Measurements from ENCODE around the gene PPM1H.

Gene PPM1H

DNA sequence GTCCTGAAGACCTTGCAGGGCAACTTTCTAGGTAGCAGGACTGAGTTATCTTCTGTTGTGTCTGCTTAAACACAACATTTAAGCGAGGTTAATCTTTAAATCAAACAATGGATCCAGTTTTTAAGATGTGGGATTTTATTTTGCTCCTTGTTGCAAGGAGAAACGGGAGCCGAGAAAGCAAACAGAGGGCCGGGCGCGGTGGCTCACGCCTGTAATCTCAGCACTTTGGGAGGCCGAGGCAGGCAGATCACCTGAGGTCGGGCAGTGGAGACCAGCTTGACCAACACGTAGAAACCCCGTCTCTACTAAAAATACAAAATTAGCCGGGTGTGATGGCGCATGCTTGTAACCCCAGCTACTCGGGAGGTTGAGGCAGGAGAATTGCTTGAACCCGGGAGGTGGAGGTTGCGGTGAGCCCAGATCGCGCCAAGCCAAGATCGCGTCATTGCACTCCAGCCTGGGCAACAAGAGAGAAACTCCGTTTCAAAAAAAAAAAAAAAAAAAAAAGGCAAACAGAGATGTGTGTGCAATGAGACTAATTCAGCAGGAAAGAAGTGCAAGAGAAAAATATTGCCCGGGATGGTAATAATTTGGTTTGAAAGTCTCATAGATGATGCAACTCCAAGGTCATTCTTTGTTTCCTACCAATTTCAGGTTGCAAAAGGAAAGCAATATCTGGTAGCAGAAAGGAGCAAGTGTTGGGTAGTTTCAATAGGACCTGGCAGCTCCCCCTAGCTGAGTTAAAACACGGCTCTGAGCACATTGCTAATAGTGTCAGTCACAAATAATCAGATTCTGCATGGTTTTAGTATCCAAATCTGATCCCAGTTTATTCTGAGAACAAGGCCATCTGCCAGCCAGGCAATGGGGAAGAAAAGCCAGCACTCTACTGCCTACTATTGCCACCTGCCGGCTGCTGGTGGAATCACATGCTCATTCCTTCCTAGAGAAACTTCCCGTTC lies 141.4 kb downstream of the PPM1H start (continued):
- TF ChIP-seq, protein P1, sequence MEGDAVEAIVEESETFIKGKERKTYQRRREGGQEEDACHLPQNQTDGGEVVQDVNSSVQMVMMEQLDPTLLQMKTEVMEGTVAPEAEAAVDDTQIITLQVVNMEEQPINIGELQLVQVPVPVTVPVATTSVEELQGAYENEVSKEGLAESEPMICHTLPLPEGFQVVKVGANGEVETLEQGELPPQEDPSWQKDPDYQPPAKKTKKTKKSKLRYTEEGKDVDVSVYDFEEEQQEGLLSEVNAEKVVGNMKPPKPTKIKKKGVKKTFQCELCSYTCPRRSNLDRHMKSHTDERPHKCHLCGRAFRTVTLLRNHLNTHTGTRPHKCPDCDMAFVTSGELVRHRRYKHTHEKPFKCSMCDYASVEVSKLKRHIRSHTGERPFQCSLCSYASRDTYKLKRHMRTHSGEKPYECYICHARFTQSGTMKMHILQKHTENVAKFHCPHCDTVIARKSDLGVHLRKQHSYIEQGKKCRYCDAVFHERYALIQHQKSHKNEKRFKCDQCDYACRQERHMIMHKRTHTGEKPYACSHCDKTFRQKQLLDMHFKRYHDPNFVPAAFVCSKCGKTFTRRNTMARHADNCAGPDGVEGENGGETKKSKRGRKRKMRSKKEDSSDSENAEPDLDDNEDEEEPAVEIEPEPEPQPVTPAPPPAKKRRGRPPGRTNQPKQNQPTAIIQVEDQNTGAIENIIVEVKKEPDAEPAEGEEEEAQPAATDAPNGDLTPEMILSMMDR (tag by site-specific recombination; IDR thresholded peaks at IDR 0.05): peak; percentile 76
- no peak for TF ChIP-seq SCRT2 (tag by site-specific recombination; IDR thresholded peaks at IDR 0.05)
- TF ChIP-seq ZNF837 (tag by site-specific recombination; IDR thresholded peaks at IDR 0.05): no peak
- TF ChIP-seq, protein P2, sequence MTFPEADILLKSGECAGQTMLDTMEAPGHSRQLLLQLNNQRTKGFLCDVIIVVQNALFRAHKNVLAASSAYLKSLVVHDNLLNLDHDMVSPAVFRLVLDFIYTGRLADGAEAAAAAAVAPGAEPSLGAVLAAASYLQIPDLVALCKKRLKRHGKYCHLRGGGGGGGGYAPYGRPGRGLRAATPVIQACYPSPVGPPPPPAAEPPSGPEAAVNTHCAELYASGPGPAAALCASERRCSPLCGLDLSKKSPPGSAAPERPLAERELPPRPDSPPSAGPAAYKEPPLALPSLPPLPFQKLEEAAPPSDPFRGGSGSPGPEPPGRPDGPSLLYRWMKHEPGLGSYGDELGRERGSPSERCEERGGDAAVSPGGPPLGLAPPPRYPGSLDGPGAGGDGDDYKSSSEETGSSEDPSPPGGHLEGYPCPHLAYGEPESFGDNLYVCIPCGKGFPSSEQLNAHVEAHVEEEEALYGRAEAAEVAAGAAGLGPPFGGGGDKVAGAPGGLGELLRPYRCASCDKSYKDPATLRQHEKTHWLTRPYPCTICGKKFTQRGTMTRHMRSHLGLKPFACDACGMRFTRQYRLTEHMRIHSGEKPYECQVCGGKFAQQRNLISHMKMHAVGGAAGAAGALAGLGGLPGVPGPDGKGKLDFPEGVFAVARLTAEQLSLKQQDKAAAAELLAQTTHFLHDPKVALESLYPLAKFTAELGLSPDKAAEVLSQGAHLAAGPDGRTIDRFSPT (tag by site-specific recombination; IDR thresholded peaks at IDR 0.05): no peak
- TF ChIP-seq ZNF155 (tag by site-specific recombination; IDR thresholded peaks at IDR 0.05): no peak
- TF ChIP-seq WT1 (tag by site-specific recombination; IDR thresholded peaks at IDR 0.05): no peak
- TF ChIP-seq ZBTB21 (tag by site-specific recombination; IDR thresholded peaks at IDR 0.05): no peak

DNA sequence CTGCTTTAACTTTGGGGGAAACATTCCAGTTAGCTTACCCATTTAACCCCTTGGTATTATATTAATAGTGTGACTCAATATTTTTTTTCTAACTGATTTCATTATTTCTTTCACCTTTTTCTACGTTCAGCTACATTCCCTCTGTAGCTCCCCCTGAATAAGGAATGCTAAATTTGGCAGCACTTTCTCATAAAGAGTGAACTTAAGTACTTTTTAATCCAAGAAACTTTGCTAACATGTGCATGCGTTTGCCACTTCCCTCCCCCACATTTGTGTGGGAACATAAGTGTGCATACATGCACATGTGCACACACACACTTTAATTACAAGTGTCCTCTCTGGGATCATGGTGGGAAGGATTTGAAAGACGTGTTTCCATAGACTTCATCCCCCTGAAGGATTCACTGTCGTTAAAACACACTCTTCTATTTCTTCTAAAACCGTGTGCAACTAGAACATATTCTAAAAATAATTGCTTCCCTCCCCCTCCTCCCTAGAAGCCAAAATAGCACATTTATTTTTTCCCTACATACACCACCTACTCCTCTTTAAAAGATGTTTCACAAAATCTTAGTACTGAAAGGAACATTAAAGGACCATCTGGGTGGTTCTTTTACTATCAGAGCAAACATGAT lies 142.6 kb downstream of the PPM1H start:
- H3K27ac ChIP-seq (ENCODE audit: extremely low read depth, low read depth, low read length): no peak overlapping the region
- no peaks in the 10 kb centered on the region for H3K9me3 ChIP-seq (ENCODE audit: control insufficient read depth, insufficient read depth, low read depth, low read length)
- H3K4me3 ChIP-seq (ENCODE audit: low read depth, low read length): no peak overlapping the region
- CTCF ChIA-PET: interaction anchor here (1.0 to 2.5 kb wide), 2 partner anchors 210 to 354 kb away, joined by 9 to 11 read pairs; no protein-coding TSS in a partner anchor
- POLR2A ChIA-PET: no interaction called here
- no peaks in the 10 kb centered on the region for H3K4me1 ChIP-seq (ENCODE audit: control insufficient read depth, insufficient read depth, low read length)
- peaks cover 0 to under 1% of the 10 kb centered on the region in 2 experiments; a peak in 1 of 3 replicates for H3K36me3 ChIP-seq (ENCODE audit: control insufficient read depth in 2 of 2, insufficient read depth in 1 of 2, low read length in 2 of 2)
- no peak for TF ChIP-seq ZBTB7A (tag by site-specific recombination; IDR thresholded peaks at IDR 0.05; ENCODE audit: low read depth)
- TF ChIP-seq, protein P3, sequence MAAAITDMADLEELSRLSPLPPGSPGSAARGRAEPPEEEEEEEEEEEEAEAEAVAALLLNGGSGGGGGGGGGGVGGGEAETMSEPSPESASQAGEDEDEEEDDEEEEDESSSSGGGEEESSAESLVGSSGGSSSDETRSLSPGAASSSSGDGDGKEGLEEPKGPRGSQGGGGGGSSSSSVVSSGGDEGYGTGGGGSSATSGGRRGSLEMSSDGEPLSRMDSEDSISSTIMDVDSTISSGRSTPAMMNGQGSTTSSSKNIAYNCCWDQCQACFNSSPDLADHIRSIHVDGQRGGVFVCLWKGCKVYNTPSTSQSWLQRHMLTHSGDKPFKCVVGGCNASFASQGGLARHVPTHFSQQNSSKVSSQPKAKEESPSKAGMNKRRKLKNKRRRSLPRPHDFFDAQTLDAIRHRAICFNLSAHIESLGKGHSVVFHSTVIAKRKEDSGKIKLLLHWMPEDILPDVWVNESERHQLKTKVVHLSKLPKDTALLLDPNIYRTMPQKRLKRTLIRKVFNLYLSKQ (tag by site-specific recombination; IDR thresholded peaks at IDR 0.05; ENCODE audit: borderline replicate concordance): no peak
- TF ChIP-seq, protein P4, sequence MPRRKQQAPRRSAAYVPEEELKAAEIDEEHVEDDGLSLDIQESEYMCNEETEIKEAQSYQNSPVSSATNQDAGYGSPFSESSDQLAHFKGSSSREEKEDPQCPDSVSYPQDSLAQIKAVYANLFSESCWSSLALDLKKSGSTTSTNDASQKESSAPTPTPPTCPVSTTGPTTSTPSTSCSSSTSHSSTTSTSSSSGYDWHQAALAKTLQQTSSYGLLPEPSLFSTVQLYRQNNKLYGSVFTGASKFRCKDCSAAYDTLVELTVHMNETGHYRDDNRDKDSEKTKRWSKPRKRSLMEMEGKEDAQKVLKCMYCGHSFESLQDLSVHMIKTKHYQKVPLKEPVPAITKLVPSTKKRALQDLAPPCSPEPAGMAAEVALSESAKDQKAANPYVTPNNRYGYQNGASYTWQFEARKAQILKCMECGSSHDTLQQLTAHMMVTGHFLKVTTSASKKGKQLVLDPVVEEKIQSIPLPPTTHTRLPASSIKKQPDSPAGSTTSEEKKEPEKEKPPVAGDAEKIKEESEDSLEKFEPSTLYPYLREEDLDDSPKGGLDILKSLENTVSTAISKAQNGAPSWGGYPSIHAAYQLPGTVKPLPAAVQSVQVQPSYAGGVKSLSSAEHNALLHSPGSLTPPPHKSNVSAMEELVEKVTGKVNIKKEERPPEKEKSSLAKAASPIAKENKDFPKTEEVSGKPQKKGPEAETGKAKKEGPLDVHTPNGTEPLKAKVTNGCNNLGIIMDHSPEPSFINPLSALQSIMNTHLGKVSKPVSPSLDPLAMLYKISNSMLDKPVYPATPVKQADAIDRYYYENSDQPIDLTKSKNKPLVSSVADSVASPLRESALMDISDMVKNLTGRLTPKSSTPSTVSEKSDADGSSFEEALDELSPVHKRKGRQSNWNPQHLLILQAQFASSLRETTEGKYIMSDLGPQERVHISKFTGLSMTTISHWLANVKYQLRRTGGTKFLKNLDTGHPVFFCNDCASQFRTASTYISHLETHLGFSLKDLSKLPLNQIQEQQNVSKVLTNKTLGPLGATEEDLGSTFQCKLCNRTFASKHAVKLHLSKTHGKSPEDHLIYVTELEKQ (tag by site-specific recombination; IDR thresholded peaks at IDR 0.05; ENCODE audit: borderline replicate concordance): no peak
- no peak for TF ChIP-seq PRDM1 (tag by site-specific recombination; IDR thresholded peaks at IDR 0.05)
- TF ChIP-seq ZNF155 (tag by site-specific recombination; IDR thresholded peaks at IDR 0.05): no peak
- no peak for TF ChIP-seq ZNF292 (tag by site-specific recombination; IDR thresholded peaks at IDR 0.05; ENCODE audit: borderline replicate concordance, low read depth)
- no peak for TF ChIP-seq ZNF658 (tag by site-specific recombination; IDR thresholded peaks at IDR 0.05)
- no peak for TF ChIP-seq ZFP41 (tag by site-specific recombination; IDR thresholded peaks at IDR 0.05; ENCODE audit: borderline replicate concordance)
- no peak for TF ChIP-seq BCL11B (tag by site-specific recombination; IDR thresholded peaks at IDR 0.05; ENCODE audit: low read depth)
- no peak for TF ChIP-seq ZNF140 (tag by site-specific recombination; IDR thresholded peaks at IDR 0.05)
- no peak for TF ChIP-seq ZSCAN30 (tag by site-specific recombination; IDR thresholded peaks at IDR 0.05)
- no peak for TF ChIP-seq RBAK (tag by site-specific recombination; IDR thresholded peaks at IDR 0.05)
- TF ChIP-seq, protein P5, sequence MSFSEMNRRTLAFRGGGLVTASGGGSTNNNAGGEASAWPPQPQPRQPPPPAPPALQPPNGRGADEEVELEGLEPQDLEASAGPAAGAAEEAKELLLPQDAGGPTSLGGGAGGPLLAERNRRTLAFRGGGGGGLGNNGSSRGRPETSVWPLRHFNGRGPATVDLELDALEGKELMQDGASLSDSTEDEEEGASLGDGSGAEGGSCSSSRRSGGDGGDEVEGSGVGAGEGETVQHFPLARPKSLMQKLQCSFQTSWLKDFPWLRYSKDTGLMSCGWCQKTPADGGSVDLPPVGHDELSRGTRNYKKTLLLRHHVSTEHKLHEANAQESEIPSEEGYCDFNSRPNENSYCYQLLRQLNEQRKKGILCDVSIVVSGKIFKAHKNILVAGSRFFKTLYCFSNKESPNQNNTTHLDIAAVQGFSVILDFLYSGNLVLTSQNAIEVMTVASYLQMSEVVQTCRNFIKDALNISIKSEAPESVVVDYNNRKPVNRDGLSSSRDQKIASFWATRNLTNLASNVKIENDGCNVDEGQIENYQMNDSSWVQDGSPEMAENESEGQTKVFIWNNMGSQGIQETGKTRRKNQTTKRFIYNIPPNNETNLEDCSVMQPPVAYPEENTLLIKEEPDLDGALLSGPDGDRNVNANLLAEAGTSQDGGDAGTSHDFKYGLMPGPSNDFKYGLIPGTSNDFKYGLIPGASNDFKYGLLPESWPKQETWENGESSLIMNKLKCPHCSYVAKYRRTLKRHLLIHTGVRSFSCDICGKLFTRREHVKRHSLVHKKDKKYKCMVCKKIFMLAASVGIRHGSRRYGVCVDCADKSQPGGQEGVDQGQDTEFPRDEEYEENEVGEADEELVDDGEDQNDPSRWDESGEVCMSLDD (tag by site-specific recombination; IDR thresholded peaks at IDR 0.05): no peak
- TF ChIP-seq ZNF654 (tag by site-specific recombination; IDR thresholded peaks at IDR 0.05; ENCODE audit: low read depth): no peak
